Germinal center (tissue), 1 donor: ENCODE results near the gene FAM210A.
"Not testable (repeated sequence)": the region's sequence is repeated elsewhere in the genome, so short reads cannot be mapped to it uniquely, and the experiment has no call there.

Experiments
- DNase-seq: peaks from one replicate; pipeline ENCODE4 v3.0.0; 2012; ENCODE audit warnings: mixed read lengths, low spot score

FAM210A gene, protein sequence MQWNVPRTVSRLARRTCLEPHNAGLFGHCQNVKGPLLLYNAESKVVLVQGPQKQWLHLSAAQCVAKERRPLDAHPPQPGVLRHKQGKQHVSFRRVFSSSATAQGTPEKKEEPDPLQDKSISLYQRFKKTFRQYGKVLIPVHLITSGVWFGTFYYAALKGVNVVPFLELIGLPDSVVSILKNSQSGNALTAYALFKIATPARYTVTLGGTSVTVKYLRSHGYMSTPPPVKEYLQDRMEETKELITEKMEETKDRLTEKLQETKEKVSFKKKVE

DNA sequence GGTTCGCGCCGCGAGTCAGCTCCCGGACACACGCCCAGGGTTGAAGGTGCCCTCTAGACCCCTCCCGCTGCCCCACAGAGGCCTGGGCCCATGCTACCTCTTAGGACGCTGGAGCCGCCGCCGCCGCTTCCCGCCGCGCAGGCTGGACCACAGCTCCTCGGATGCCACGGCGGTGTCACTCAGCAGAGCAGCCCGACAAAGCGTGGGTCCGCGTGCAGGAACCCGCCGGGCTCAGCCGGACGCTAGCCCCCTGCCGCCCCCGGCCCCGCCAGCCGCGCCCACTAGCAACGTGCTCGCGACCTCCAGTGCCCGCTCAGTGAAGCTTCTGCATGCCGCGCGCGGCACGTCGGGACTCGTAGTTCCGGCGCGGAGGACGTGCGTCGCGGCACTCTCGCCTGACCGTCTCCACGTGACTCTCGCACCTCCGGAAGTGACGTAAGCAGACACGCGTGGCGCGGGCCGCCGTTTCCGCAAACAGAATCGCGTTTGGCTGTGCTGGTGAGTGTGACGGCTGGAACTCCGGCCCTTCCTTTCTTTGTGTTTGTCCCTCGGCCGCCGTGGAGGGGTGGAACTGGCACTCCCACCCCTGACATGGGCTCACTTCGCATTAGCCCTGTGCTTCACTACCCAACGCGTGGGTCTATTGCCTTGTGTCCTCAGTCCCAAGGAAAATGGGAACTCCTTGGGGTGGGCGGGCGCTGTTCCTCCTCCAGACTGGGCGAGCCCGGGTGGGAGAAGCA is at the start of gene FAM210A, which contains the start of gene RNMT:
FAM210A (minus strand) TSS at position 327 of the 740 bp plus-strand sequence. CDS start 44,481 bp downstream, outside the sequence.
RNMT (plus strand) TSS at position 442 of the 740 bp plus-strand sequence. CDS start 4,845 bp downstream, outside the sequence.
- DNase-seq: peak; percentile 89

DNA sequence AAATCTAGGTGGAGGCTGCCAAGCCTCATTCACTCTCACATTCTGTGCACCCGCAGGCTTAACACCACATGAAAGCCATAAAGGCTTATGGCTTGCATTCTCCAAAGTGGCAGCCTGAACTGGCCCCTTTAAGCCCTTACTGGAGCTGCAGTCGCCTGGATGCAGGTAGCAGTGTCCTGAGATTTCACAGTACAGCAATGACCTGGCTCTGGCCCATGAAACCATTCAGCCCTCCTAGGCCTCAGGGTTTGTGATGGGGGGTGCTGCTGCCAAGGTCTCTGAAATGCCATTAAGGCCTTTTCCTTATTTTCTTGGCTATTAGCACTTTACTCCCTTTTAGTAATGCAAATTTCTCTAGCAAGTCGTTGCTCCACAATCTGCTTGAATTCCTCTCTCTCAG is 48.7 kb upstream of the FAM210A start:
- DNase-seq: no peak

DNA sequence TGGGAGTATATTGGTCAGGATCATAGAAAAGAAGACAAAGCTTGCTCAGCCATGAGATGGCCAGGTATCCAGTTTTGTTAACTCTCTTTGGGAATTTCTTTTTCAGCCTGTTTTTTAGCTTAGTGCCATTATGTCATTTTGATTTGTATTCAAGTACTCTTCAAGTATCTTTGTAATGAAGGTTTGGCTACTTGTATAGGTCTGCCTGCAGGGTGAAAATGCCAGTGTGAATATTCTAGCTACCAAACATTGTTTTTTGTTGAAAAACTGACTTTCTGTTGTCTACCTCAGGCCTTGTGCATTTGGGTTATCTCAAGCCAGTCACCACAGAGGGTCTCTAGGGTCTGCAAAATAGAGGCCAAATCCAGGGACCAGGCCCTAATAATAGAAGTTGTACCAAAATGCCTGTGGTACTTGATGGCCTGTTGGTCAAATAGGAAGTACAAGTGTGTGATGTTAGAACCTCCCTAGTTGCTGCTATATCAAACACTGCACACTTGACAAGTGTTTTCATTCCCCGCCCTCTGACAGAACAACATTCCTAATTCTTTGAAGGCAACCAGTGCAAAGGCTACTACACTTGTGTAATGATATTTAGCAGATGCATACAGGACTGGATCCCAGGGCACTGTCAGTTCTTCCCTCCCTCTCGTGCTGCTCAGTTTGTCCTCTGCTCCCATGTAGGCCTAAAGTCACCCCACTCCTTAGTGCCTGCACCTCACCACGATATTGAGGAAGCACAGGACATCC is 36.5 kb upstream of the FAM210A start:
- no peak for DNase-seq

DNA sequence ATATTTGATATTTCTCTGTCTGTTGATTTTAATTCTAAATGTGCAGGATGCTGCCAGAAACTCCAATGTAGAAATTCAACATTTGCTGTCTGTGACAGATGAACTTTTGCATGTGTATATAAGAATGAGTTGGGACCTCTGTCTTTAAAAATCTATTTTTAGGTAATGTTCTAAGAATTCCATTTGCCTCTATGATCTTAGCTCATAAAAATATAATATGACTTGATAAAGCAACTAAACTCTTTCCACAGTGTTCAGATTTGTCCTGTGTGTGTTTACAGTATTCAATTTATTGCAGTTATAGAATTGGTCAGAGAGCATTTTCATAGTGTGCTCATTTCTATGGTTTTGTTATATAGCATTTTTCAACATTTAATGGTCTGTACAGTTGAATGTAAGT is 33.7 kb upstream of the FAM210A start:
- no peak for DNase-seq

DNA sequence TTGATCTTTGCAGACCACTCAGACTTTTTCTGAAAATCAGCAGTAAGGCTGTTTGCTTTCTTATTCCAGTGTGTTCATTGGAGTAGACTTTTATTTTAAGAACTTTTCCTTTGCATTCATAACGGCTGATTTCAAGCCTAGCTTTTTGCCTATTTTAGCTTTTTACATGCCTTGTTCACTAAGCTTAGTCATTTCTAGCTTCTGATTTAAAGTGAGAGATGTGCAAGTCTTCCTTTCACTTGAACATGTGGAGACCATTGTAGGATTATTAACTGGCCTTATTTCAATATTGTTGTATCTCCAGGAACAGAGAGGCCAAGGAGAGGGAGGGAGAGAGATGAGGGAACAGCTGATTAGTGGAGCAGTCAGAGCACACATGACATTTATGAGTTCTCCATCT is 32.3 kb upstream of the FAM210A start:
- no peak for DNase-seq

DNA sequence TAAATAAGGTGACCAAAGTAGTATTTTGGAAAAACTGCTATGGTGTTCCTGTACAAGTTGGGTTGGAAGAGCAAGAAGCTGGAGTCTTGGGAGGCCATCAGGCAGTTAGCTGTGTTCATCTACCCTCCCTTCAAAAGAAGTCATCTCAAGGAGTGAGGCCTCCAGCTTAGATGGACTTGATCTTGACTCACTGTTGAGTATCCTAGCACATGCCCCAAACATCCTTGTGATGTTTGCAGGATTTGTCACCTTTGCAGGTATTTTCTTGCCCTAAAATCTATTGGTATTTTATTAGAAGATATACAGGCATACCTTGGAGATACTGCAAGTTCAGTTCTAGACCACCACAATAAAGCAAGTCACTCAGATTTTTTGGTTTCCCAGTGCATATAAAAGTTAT is 30.3 kb upstream of the FAM210A start:
- no peak for DNase-seq

DNA sequence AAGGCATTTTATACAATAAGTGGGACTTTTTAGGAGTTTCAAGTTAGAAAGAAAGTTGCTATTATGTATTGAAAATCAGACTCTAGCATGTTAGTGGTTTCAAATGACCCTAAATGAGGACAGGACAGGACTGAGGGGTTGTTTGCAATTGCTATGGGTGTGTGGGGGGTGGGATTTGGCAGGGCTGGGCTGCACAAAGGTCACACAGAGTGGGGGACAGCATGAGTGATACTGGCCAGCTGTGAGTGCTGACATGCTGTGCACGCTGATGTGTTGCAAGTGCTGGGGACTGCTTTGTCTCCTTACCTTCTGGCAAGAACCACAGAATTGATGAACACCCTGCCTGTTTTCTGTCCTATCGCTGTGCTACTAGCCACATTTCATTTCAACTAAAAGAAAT is 29.9 kb upstream of the FAM210A start:
- no peak for DNase-seq

DNA sequence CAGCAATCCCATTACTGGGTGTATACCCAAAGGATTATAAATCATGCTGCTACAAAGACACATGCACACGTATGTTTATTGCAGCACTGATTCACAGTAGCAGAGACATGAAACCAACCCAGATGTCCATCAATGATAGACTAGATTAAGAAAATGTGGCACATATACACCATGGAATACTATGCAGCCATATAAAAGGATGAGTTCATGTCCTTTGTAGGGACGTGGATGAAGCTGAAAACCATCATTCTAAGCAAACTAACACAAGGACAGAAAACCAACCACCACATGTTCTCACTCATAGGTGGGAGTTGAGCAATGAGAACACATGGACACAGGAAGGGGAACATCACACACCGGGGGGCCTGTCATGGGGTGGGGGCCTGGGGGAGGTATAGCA is 25.2 kb upstream of the FAM210A start:
- DNase-seq: not testable (repeated sequence)

DNA sequence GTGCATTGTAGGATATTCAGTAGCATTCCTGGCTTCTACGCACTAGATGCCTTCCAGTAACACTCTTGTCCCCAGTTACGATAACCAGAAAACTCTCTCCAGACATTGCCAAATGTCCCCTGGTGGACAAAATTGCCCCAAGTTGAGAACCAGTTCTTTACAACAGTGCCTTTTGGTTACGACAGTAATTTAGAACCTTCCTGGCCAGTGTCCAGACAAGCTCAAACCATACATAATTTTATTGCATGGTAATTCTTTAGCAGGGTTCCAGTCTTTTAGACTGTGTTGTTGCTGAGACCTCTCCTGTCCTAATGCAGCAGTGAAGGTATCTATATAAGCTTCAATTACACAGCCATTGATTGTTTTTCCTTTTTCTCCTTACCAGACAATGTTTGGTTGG is 20.3 kb upstream of the FAM210A start:
- DNase-seq: no peak

DNA sequence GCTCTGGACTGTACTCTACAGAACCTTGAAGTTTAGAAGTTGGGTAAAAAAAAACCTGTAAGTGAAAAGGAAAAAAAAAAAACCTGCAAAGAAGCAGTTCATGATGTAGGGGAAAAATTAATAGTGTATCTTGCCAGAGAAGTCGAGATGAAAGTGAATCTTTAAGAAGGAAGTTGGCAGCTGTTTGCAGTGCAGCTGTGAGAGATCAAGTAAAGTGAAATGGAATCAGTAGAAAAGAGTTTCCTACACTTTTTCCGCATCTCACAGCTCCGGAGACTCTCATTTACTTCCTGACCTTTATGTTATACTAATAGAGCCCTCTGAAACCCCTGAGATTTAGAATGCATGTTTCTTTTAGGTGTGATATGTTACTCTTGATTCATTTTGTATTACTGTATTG is 19.3 kb upstream of the FAM210A start:
- DNase-seq: no peak

DNA sequence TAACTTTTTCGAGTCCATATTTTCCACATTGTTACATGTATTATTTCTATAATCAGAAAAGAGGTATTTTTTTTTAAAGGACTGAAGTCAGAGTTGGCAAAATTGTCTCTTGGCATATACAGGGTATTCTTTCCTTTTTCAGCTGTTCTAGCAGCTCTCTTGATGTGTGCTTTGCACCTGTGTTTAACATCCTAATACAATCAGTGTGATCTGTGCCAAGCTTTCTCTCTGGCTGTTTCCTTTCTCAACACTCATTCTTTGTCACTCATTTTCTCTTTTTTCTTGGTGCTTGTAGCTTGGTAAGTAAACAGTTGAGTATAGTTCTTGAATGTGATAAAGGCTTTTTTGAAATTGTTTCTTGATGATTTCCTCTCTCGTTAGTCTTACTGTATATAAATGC is 9.3 kb upstream of the FAM210A start:
- DNase-seq: no peak

DNA sequence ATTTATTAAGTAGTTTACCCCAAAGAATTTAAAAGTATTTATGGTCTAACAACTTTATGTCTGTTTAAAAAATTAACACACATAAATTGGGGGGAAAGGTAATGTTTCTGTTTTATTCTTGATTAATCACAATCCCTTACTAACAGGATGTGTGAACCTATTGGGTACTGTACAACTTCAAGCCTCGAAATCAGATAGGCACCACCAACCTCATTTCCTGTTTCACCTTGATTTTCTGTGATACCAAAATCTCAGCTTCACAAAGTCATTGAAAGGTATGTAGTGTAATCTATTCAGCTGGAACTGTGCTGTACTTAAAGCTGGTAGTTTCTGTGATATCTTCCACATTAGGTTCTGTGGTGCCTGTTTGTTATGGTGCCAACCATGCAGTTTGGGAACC is 4.1 kb upstream of the FAM210A start:
- no peak for DNase-seq

DNA sequence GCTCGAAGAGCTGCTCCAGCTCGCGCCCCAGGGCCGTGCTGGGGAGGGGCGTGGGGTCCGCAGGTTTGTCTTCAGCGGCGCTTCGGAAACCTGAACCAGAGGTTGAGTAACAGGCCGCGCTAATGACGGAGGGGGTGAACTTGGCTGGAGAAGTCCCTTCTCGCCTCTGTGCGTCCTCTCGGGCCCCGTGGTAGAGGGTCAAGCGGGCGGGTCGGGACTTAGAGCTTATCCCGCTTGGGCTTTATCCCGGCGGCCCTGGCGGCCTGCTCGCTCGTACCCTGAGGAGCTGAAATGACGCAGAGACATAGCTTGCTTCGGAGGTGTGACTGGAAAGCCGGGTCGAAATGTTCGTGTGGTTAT is 594 bp upstream of the FAM210A start:
- no peak for DNase-seq

DNA sequence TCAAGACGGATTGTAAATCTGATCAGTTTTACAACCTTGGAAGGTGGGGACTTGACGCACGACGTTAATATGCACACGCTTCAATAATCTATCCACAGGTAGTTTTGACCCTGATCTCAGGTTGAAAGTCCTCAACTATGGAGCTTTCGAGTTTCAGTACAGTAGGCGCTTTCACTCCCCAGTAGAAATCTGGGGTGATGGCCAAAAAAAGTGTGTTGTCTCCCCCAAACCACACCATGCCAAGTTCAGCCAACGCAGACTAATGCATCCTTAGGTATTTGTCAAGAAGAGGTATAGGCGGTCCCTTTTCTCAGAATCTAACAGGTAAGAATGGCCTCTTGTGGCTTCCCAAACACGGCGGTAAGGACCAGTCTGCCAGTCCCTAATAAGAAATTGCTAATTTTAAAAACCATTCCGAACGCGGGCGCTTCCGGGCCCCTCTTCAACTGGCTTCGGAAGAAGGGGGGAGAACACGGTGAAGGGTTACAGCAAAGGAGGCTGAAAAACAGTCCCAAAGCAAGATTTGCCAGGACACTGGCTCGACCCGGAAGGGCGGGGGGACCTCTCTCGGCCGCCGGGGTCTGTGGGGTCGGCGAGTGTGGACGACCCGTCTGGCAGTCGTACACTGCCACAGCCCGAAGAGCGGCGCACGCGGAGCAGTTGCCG is 659 bp downstream of the FAM210A start:
- DNase-seq: peak; percentile 26

DNA sequence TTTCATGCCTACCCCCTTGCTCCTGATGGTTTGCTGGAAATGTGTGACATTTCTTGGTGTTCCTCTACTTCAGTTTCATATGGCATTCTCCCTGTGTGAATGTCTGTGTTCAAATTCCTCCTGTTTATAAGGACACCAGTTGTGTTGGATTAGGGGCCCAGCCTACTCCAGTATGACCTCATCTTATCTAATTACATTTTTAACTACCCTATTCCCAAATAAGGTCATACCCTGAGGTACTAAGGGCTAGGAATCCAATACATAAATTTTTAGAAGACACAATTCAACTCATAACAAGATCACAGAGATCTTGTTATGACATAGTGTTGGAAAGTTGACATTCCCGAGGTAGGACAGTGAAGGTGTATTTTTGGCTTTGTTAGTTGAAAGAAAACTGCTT is 5.5 kb downstream of the FAM210A start:
- DNase-seq: no peak

DNA sequence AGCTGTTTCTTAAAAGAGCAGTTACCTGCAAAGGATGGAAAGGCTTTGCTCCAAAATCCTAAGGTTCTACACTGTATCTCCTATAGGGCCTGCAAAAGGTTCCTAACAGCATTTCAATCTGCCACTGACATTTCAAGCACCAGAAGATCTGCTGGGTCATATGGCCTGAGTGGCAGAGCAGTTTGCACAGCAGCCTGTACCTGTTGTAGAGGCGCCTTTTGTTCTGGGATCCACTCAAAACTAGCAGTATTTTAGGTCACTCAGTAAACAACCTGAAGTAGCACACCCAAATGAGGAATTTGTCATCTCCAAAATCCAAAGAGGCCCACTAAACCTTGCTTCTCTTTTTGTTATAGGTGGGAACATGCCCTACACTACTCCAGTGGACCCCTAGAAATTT is 6.2 kb downstream of the FAM210A start:
- no peak for DNase-seq

DNA sequence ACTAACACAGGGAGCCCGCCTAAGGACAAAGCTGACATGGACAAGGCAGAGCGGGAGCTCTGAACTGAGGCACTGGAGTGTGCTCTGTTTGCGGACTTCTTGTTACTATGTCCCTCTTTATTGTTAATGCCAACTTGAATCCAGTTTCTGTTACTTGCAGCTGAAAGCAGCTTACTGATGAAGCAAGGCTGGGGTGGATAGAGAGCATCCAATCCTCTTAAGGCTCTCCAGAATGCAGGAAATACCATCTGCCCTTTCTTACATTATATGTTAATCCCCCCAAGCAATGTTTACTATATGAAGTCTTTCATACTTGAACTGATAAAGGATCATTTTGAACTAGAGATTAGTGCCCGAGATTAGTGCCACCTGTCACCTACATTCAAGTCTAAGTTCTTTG is 9.4 kb downstream of the FAM210A start:
- no peak for DNase-seq

DNA sequence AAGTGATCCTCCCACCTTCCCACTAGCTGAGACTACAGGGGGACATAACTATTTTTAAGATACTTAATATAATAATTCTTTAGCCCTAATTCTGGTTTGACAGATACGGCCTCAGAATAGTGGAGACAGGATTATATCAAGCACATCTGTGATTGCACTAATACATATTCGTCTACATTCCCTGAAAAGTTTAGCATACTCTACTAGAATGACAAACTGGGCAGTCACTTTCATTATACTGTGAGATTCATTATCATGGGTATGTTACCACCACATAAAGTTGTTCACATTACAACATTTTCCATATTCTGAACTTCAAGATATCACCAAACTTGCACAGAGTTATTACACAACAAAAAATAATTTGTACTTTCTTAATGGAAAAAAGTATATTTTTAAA is 11.0 kb downstream of the FAM210A start:
- no peak for DNase-seq

DNA sequence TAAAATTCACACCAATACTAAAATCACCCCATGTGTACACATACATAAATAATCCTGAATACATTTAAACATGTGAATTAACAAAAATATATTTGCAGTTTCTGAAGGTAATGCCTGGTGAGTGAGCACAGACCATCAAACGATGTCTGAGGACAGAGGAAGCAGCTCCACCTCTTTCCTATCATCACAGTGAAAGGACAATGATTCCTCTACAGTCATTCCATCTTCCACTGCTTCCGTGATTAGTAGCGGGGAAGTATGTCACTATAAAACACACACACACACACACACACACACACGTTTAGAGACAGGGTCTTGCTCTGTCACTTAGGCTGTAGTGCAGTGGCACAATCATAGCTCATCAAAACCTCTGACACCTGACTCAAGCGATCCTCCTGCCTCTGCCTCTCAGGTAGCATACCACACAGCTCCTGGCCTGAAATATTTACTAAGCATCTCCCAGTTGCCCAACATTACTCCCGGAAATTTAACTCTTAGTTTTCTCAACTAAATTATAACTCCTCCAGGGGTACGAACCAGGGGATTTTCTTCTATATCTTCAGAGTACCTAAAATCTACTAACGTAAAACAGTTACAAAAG is 12.8 kb downstream of the FAM210A start:
- no peak for DNase-seq

DNA sequence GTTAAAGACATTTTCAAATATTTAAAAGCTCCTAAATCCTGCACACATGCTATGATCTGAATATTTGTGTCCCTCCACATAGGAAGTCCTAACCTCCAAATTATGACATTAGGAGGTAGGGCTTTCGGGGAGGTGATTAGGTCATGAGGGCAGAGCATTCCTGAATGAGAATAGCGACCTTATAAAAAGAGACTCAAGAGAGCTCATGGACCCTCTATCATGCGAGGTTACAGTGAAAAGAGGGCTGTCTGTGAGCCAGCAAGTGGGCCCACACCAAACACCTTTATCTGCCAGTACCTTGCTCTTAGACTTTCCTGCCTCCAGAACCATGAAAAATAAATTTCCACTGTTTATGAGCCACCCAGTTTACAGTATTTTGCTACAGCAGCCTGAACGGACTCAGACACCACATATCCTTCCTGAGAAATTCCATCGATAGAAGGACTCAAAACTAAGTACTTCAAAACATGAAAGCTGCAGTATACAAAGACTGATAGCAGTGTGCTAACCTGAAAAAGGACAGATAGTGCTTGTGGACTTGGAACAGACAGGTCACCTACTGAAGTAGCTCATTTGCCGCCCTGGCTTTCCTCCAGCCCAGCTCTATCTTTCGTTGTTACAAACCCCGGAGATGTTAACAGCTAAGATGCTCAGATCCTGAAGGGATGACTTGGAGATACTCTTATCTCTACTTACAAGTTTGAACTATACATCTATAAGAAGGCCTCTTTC is 13.8 kb downstream of the FAM210A start:
- DNase-seq: no peak

DNA sequence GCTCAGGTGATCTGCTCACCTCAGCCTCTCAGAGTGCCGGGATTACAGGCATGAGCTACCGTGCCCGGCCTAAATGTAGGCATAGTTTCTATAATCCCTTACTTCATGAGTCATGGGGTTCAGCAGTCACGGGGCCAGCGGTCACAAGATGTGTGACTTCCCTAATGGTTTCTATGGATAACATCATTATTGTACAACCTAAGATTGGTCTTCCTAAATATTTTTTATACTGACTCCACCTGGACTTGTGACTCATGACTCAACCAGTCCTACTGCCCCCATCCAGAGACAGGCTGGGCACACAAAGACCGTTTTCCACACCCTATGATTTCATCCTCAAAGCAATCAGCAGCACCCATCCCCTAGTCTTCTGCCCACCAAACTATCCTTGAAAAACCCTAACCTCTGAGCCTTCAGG is 15.9 kb downstream of the FAM210A start:
- no peak for DNase-seq
